ENCODE data around the gene CDK16. TPM values are rescaled to one million over a fixed set of nuclear protein-coding genes. Genes with fewer than 3 reads are reported as not detected.

Gene CDK16
- total and polyA plus RNA-seq, 2 of the 4 experiments (the other 2 are of a cell fraction) = 85.3 to 106 TPM

GRCh38 chrX:47215291-47215900 lies 3.1 kb upstream of the CDK16 start:
- H2BK5ac ChIP-seq (ENCODE audit: low read depth, low read length, poor library complexity, severe bottlenecking) = no peak overlapping the region
- no peak overlapping the region for H3K18ac ChIP-seq (ENCODE audit: low read depth, low read length)
- H2BK15ac ChIP-seq (ENCODE audit: low read depth, low read length) = no peak overlapping the region
- H2BK120ac ChIP-seq (ENCODE audit: low read depth, low read length) = no peak overlapping the region
- dilution Hi-C loops (cut with HindIII; ENCODE audit: low sequenced_read_pairs, unreplicated experiment) (no loop called here), intact Hi-C loops (cut with micrococcal nuclease) (no loop called here), in situ Hi-C loops (cut with MboI; ENCODE audit: low sequenced_read_pairs) (loop anchor here (25.0 kb wide), 1 partner anchor 422 kb away; the partner anchor contains the start of gene CFP)
- no peak overlapping the region for H3K23ac ChIP-seq (ENCODE audit: low read depth, low read length)
- H4K5ac ChIP-seq (ENCODE audit: low read depth, low read length) = no peak overlapping the region
- no CpG with 5 or more reads among the region's 12 CpGs for WGBS, 2 experiments (ENCODE audit: extremely low coverage in 2 of 2, insufficient read length in 1 of 2)
- no peak overlapping the region for H3K4me2 ChIP-seq (ENCODE audit: low read depth, low read length)
- POLR2A ChIA-PET (ENCODE audit: unreplicated experiment) = no interaction called here
- H4K20me1 ChIP-seq (ENCODE audit: insufficient read depth, low read length) = peaks cover 78% of the 10 kb centered on the region
- no peak overlapping the region for H3K4ac ChIP-seq (ENCODE audit: low read depth, low read length)
- H3K79me1 ChIP-seq (ENCODE audit: low read depth in 1 of 2, low read length in 2 of 2) = peaks cover 0 to 32% of the 10 kb centered on the region in 2 experiments; a peak in 2 of 4 replicates
- no peak overlapping the region for H2AK9ac ChIP-seq (replicated peaks; ENCODE audit: low read depth, low read length, poor library complexity)
- H3K9me1 ChIP-seq (ENCODE audit: insufficient read depth, low read length) = peaks cover 19% of the 10 kb centered on the region
- no peak for TF ChIP-seq NFE2L2 (IDR thresholded peaks at IDR 0.05; ENCODE audit: low read depth, low read length)
- no peak for TF ChIP-seq CEBPB (IDR thresholded peaks at IDR 0.05; ENCODE audit: low read depth, low read length)
- no peak for TF ChIP-seq MAZ (IDR thresholded peaks at IDR 0.05; ENCODE audit: borderline replicate concordance, low read depth, low read length)
- no peak for TF ChIP-seq RCOR1 (IDR thresholded peaks at IDR 0.05; ENCODE audit: insufficient replicate concordance, low read length)
- TF ChIP-seq FOS (IDR thresholded peaks at IDR 0.05; ENCODE audit: low read depth, low read length) = no peak
- no peak for TF ChIP-seq SMC3 (IDR thresholded peaks at IDR 0.05; ENCODE audit: low read depth, low read length)
- TF ChIP-seq POLR2A (IDR thresholded peaks at IDR 0.05; ENCODE audit: low read depth, low read length) = no peak
- H3K14ac ChIP-seq (replicated peaks; ENCODE audit: low read depth, low read length) = no peak overlapping the region
- DNase-seq (no peak), ATAC-seq (ENCODE audit: low read depth) (no peak)
- no peak overlapping the region for H4K8ac ChIP-seq (ENCODE audit: low read depth in 2 of 2, low read length in 2 of 2)
- H2BK20ac ChIP-seq (ENCODE audit: low read depth, low read length) = no peak overlapping the region
- no peak overlapping the region for H2AFZ ChIP-seq (replicated peaks; ENCODE audit: low read length, poor library complexity)
- H3K9me3 ChIP-seq (ENCODE audit: control insufficient read depth, insufficient read depth, low read length) = no peaks in the 10 kb centered on the region
- H2AK5ac ChIP-seq (ENCODE audit: low read depth, low read length) = no peak overlapping the region
- peaks cover 9% of the 10 kb centered on the region; the same call in 1 of the 2 replicates for H3K4me1 ChIP-seq (ENCODE audit: control insufficient read depth, insufficient read depth, low read length)
- no peak overlapping the region for H3K4me3 ChIP-seq (ENCODE audit: insufficient read depth, low read depth, low read length)
- no peaks in the 10 kb centered on the region; the same call in 1 of the 2 replicates for H3K27me3 ChIP-seq (ENCODE audit: control insufficient read depth, insufficient read depth, low read length)
- H3K56ac ChIP-seq (ENCODE audit: extremely low read depth, insufficient read depth, low read length) = no peak overlapping the region
- no TSS peak for BruUV-seq (replicated peaks)
- H3K27ac ChIP-seq (ENCODE audit: insufficient read depth, low read length) = no peak overlapping the region
- no peak overlapping the region for H3K9ac ChIP-seq (ENCODE audit: low read depth, low read length)
- H3K36me3 ChIP-seq (ENCODE audit: control insufficient read depth, insufficient read depth, low read length) = peaks cover 52% of the 10 kb centered on the region
- no peak overlapping the region for H4K91ac ChIP-seq (ENCODE audit: insufficient read depth, low read depth, low read length)
- CTCF ChIA-PET = interaction anchor here (0.6 kb wide), 1 partner anchor 170 kb away, joined by 5 read pairs; no protein-coding TSS in a partner anchor
